ENCODE measurements around the gene PLIN5.

The PLIN5 gene, protein sequence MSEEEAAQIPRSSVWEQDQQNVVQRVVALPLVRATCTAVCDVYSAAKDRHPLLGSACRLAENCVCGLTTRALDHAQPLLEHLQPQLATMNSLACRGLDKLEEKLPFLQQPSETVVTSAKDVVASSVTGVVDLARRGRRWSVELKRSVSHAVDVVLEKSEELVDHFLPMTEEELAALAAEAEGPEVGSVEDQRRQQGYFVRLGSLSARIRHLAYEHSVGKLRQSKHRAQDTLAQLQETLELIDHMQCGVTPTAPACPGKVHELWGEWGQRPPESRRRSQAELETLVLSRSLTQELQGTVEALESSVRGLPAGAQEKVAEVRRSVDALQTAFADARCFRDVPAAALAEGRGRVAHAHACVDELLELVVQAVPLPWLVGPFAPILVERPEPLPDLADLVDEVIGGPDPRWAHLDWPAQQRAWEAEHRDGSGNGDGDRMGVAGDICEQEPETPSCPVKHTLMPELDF

DNA sequence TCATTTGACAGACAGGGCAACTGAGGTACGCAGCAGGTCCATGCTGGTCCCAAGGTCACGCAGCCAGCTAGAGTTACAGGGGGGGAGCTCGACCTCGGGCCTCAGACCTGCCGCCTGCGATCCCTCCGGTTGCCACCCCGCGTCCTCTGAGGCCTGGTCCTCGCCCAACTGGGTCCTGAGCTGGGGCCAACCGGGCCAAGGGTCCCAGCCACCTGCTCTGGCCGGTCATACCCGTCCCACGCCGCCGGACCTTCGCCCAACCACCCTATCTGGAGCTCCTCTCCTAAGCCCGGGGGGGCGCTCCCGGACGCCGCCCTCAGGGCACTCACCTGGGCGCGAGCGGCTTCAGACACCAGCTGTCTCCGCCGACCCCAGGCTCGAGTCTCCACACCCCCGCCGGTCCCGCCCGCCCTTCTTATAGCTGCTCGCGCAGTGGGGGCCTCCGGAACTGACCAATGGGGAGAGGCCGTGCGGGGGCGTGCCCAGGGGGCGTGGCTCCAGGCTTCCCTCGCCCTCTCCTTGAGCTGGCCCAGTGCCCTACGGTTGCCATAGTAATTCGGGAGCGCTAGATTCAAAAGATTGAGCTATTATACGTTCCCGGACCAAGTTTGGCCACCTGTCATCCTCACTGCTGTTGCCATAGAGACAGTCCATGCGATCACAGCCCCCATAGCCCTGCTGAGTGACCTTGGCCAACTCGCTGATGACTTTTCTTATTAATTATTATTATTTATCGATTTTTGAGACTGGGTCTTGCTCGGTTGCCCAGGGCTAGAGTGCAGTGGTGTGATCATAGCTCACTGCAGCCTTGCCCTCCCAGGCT is at the start of gene PLIN5:
PLIN5 (minus strand) TSS at position 389 of the 823 bp plus-strand sequence. CDS start 1,150 bp downstream, outside the sequence.
- peak; percentile 54 for DNase-seq

DNA sequence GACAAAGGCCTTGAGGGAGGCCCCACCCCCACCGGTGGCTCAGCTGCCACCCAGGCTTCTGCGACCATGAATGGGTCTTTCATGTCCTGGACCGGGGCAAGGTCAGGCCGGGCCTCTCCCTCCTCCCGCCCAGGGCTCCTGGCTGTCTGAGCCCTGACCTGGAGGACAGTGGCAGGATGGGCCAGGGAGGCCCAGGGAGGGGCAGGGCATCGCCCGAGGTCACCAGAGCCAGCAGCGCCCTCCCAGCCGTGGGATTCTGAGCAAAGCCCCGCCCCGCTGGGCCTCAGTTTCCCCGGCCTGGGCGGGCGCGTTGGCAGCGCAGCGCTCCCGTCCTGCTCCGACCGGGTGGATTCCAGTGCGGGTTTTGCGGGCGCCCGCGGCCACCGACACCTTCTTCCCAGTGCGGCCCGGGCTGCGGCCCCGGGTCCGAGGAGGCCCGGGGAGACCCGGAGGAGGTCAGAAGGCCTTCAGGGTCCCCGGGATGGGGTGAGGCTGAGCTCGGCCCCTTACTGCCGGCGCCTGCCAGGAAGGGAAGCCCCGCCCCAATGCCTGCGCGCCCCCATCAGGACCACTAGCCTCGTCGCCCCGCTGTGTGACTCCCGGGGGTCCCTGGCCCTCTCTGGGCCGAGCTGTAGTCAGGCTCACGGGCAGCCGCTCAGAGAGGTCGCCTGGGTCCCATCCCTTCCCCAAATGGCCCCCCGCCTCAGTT is 49.1 kb upstream of the PLIN5 start:
- DNase-seq: no peak

DNA sequence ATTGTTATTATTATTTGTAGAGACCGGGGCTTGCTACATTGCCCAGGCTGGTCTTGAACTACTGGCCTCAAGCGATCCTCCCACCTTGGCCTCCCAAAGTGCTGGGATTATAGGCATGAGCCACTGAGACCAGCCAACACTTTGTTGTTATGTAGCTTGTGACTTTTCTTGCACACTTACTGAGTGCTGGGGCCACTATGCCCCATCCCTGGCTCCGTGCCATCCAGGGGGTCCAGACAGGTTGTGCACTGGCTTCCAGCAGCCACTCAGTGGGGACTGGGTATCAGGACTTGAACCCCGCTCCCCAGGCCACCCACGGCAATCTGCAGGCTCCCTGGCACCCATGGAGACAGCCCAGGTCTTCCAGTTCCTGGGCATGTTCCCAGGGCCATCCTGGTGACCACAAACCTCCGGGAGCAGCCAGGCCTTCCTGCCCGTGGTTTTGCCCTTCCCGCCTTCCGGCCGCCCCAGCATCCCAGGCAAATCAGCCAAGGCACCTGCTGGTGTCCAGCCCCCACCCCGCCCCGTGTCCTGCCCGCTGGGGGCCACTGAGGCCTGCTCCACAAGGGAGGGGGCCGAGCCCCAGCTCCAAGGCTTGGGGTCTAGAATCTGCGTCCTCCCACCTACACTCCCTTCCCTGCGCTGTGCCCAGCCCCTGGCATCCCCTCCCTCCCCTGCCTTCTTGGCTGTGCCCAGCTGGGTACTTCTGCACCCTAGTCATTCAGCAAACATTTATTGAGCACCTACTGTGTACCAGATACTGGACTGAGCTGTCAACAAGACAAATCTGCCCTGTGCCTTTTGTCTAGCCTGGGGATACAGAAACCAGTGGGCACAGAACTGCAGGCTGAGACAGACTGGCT is 48.2 kb upstream of the PLIN5 start:
- no peak for DNase-seq

DNA sequence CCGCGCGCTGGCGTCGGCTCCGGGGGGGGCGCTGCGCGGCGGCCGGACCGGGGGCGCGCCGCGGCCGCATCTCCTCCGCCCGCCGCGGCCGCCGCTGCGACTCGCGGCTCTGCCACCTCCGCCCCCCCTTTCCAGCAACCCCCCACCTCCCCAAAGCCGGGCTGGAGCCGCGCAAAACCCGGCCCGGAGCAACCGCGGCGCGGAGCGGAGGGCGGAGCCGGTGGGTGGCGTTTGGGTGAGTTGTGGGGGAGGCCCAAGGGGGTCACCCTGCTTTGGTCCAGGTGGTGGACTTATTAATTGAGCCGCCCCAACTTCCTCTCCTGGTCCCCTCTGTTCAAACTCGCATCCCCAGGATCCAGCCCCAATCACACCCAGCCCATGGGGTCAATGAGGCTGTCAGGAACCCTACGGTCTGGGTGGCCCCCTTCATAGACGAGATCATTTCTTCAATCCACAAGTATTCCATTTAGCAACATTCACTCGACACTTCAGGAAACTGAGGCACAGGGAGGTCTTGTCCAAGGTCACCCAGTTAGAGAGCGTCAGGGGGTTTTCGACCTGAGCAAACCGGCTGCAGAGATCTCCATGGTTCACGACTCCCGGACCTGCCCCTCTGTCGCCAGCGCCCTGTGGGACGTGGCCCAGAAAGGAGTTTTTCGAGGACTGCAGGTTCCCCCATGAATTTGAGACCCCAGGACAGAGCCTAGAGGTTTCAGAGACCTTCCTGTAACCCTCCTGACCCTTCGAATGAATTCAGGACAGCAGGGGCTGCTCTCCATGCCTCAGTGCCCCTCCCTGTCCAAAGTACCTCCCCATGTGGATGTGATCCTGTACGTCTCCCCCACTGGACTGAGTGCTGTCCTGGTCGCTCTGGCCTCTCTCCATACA is 46.9 kb upstream of the PLIN5 start:
- DNase-seq: peak; percentile 31

DNA sequence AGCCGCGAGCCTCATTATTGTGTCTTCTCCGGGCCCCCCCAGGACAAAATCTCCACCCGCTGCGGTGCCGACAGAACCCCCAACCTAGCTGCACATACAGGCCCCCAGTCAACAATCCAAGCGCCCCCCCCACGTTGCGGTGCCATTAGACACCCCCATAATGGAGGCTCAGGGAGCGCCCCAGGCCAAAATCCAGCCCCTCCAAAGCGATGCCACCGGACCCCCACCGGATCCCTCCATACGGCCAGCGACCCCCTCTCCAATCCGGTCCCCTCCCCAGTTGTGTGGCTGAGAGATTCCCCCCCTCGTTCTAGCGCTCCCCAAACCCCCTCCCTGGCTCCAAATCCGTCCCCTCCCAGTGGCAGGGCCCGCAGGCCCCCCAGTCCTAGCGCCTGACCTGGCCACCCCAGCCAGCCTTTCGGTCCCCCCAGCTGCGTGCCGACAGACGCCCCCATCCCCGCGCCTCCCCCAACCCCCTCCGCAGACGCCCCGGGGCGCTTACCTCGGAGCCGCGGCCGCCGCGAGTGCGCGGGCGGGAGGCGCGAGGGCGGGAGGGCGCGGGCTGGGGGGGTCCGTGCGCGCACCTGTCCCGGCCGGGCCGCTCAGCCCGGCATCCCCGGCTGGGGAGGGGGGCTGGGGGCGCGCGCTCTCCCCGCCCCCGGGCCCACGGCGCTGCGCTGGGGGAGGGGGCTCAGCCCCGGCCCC is 46.1 kb upstream of the PLIN5 start:
- no peak for DNase-seq

DNA sequence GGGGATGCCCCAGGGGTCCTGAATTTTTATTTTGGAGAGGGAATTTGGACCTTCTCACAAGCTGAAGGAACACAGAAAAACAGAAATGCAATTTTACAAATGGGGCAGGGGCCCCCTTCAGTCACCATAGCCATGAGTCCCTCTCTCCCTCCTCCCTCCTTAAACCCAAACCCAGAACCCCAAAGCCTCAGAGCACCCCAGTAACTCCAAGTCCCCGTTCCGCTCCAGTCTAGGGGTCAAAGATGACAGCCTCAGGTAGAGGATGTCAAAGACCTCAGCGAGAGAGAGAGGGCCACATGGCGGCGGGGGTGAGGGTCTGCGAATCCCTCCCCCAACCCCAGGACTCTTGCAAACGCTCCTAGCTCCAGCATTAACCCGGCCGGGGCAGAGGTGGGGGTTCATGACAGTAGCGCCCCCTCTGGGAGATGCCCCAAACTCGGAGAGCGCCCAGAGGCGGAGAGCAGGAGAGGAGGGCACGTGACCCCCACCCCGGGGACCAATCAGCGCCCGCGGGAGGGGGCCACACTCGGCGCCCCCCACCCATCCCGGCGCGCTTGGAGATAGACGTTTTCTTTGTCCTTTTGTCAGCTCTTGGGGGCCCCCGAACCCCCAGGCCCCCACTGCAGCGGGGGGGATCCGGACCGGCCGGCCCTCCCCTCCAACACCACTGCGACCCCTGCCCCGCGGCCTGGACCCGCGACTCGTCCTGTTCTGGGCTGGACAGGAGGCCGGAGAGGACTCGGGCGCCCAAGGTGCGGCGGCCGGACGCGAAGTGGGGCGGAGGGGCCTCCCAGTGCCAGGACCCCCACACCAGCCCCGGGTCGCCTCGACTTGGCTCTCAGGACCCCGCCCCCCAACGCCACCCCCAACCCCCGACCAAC is 45.2 kb upstream of the PLIN5 start:
- no peak for DNase-seq

DNA sequence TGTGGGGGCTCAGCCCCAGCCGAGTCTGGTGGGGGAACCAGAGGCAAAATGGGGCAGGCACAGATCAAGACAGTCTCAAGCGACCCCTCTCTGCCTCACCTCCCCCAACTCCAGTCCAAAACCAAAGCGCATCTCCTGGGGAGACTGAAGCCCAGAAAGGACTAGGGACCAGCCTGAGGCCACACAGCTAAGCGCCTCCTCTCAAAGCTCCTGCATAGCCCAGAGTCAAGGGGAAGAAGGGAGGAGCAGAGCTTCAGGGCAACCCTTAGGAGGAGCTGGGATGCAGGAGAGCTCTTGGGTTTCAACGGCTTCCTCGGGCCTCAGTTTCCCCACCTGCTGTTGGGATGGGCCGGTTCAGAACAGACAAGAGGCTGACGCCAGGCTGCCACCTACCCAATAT is 44.4 kb upstream of the PLIN5 start:
- no peak for DNase-seq

DNA sequence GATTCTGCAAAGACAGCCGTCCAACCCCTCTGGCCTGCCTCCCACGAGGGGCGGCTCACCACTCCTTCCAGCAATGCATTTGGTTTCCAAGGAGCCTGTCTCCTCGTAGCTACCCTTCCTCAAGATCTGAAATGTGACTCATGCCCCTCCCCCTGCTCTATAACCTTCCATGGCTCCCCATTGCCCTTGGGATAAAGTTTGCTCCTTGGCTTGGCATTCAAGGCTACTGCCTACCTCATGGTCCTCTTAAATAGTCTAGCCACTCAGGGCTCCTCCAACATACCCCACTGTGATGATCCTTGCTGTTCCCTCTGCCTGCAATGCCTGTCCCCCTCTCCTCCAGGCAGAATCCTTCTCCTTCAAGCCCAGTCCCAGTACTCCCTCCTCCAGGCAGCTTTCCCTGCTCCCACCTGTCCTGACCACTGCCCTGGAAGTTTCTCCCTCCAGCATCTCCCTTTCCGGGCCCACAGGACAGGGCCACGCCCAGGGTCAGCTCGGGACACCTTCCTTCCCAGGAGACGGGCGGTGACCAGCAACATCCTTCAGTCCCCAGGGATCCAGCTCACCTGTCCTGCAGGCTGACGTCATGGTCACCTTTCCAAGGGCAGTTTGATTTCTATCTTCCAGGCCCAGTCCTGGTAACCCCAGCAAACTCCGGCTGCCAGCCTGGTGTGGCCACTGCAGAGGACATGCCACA is 43.7 kb upstream of the PLIN5 start:
- DNase-seq: no peak

DNA sequence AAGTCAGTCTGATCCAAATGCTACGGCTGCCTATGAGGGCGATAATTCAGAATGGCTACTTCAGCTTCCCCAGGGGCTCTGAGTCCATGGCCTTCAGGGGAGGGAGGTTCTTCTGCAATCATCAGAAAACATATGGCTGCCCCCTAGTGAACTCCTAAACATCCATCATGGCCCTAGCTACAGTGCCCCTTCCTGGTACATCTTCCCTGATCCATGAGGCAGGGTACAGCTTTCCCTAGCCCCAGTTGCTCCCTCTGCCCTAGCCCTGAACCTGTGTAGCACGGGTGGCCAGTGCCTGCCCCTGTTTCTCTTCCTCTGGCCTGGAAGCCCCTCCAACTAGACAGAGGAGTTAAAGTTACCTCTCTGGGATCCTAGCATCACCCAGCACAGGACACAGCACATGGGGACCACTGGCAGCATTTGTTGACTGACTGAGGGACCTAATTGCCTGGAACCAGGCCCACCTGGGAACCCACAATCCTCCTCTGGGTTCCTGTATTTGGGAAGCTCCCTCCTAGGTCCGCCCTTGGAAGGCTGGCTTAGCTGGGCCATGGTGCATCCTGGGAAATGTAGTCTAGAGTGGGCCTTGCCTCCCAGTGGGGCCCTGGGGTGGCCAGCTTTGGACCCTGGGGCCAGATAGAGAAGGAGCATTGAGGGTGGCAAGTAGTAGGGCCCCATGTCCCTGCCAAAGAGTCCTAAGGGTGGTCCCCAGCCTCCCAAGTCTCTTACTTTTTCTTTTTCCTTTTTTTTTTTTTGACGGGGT is 42.2 kb upstream of the PLIN5 start:
- no peak for DNase-seq

DNA sequence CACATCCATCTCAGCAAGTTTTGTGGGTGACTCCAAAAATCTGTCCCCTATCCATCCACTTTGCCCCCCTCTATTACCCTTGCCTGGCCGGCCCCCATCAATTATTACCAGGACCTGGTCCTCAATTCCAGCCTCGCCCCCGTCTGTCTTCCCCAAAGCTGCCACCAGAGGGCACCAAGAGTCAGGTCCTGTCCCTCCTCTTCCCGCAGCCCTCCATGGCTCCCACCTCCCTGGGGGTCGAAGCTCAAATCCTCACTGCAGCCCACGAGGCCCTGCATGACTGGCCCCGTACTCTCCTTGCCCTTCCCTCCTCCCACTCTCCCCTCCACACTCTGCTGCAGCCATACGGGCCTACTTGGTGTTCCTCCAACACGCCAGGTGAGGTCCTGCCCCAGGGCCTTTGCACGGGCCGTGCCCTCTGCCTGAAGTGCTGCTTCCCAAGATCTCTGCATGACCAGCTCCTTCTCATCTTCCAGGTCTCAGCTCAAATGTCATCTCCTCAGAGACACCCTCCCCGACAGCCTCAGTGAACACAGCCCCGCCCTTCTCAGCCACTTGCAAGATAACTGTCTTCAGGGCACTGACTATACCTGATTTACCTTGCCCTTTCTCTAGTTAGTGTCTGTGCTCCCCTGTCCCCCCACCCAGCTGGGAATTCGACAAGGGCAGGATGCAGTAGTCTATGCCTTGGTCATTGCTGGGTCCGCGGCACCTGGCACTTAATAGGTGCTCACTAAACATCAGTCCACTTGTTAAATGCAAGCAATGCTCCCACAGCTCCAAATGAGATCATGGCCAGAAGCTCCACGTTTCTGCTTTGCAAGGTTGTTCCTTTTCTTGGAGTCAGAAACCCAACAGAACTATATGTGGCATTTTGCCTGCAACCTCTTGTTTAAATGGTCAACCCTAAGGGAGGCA is 41.3 kb upstream of the PLIN5 start:
- DNase-seq: peak; percentile 74

DNA sequence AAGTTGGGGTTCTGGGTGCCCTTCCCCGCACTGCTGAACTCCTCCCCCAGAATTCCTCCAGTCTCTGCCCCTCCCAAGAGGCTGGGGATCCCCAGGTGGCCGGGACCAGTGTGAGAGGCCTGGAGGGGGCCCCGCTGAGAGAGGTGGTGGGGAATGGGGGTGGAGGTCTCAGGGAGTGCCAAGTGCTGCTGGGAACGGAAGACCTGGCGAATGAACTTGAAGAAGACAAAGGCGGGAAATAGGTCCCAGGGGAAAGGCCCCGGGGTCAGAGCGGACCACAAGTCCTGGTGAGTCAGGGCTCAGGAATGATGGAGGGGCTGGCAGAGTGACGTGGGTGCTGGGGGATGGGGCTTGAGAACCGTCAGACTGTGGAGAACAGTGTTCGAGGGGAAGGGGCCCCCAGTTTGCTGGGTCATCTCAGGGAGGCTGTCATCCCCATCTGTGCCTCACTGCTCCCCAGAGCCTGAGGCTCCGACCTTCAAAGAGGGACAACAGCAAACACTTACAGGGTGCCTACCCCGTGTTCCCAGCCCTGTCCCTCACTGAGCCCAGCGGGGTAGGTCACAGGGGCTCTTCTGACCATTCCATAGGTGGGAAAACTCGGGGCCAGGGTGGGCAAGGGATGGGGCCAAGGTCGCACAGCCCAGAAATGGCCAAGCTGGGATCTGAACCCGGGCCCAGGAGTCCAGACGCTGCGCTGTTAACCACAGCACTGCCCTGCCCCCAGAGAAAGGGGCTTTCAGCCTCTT is 40.4 kb upstream of the PLIN5 start:
- no peak for DNase-seq

DNA sequence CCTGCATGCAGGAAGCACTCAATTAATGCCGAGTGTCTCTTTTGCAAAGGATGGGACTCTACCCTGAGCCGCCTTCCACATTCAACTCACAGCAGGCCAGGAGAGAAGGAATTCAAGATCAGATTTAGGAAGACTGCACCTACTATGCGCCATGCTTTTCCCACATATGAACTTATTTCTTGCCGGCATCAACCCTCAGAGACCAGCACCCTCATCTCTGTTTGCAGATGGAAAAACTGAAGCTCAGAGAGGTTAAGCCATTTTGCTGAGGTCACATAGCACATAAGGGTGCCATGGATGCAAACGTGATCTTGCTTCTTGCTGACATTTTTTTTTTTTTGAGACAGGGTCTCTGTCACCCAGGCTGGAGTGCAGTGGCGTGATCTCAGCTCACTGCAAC is 38.7 kb upstream of the PLIN5 start:
- DNase-seq: no peak

DNA sequence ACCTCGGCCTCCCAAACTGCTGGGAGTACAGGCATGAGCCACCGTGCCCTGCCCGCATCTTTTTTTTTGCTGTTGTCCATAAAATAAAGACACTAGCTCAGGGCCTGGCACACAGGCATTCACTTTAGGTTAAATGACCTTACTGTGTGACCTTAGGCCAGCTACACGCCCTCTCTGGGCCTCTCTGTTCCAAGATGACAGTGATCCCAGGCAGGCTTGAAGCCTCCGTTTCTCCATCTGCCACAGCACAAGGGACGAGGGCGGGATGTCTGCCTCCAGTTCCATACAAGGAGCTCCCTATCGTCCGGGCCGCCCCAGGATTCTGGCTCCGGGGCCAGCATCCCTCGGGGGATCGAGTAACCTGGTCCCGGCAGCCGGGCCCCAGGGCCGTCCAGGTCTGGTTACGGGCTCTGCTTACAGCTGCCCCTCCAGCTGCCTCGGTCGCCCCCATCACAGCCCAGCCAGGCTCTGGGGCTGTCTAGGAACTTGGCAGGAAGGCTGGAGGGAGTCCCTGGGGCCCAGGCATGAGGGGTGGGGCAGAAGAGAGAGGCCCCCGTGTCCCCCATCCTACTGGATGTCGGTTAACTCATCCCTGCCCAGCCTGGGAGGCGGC is 36.4 kb upstream of the PLIN5 start:
- DNase-seq: no peak

DNA sequence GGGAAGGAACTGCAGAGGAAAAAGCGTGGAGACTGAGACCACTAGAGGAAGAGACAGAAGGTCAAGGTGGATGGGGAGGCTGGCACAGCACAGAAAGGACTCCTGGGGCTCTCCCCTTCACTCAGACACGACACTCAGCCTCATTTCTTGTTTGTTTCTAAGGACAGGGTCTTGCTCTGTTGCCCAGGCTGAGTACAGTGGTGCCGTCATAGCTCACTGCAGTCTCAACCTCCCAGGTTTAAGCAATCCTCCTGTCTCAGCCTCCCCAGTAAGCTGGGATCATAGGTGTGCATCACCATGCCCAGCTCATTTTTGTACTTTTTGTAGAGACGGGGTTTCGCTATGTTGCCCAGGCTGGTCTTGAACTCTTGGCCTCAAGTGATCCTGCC is 35.9 kb upstream of the PLIN5 start:
- DNase-seq: no peak

DNA sequence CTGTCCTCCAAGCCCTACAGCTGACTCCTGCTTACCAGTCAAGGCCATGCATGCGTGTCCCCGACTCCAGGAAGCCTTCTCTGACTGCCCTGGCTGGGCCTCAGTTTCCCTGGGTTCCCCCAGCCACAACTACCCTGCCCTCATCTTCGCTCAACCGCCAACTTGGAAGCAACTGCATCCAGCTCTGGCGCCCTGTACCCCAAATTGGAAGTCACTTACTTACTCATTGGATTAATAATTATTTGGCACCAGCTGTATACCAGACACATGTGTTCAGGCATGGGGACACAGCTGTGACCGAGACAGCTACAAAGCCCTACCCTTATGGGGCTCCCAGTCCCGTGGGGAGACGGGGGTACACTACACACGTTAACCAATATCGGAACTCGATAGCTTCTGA is 35.4 kb upstream of the PLIN5 start:
- no peak for DNase-seq

DNA sequence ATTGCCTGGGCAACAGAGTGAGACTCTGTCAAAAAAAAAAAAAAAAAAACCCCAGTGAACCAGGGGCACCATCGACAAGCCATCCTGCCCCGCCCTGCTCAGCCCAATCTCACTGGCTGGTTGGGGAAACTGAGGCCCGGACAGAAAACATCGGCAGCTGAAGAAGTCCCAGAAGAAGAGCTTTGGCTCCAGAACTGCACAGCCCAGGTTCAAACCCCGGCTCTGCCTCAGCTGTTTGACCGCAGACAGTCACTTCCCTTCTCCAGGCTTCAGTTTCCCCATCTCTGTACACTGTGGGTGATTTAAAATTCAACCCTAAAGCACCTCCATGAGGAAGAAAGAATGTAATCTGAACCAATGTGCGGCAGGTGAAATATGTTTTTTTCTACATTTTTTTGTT is 33.9 kb upstream of the PLIN5 start:
- DNase-seq: no peak

Measured in activated T-cell treated with anti-CD3 and anti-CD28 coated beads, Interleukin-2, amount 50 U/mL, for 1 hour (primary cell).